Measurements from ENCODE around the gene CROCC2. TPM values are rescaled to one million over a fixed set of nuclear protein-coding genes. Genes with fewer than 3 reads are reported as not detected.

Gene CROCC2
- total and polyA plus RNA-seq, 2 experiments from 2014 or later: not detected

DNA sequence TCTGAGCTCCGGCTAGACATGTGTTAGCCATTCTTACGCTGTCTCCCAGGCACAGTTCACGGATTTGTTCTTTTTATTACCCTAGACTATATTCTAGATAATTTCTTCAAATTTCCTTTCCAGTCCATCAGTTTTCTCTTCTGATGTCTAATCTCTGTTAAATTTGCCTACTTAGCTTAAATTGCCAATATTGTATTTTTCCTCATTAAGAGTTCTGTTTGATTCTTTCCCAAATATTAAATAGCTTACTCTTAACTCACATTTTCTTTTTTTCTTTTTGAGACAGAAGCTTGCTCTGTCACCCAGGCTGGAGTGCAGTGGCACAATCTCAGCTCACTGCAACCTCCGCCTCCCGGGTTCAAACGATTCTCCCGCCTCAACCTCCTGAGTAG, 21.2 kb downstream of the CROCC2 start:
- Histone ChIP-seq H3K4me1 (ENCODE audit: low read depth) (no peaks in the 10 kb centered on the region), H3K9me3 (ENCODE audit: low read depth) (no peaks in the 10 kb centered on the region), H3K27me3 (no peaks in the 10 kb centered on the region), H3K4me3 (no peak overlapping the region), H3K36me3 (no peaks in the 10 kb centered on the region), H3K27ac (no peak overlapping the region)
- DNase-seq (ENCODE audit: low read depth in 1 of 2, low spot score in 1 of 2): no peak
- no peak for TF ChIP-seq CTCF (IDR thresholded peaks at IDR 0.05; ENCODE audit: low read depth, low read length)

GRCh38 chr2:240928476-240929363, 22.6 kb downstream of the CROCC2 start:
- Histone ChIP-seq H3K4me1 (ENCODE audit: low read depth) (no peaks in the 10 kb centered on the region), H3K36me3 (no peaks in the 10 kb centered on the region), H3K27ac (no peak overlapping the region), H3K27me3 (no peaks in the 10 kb centered on the region), H3K4me3 (no peak overlapping the region), H3K9me3 (ENCODE audit: low read depth) (no peaks in the 10 kb centered on the region)
- no peak for DNase-seq (ENCODE audit: low read depth in 1 of 2, low spot score in 1 of 2)
- no peak for TF ChIP-seq CTCF (IDR thresholded peaks at IDR 0.05; ENCODE audit: low read depth, low read length)

DNA sequence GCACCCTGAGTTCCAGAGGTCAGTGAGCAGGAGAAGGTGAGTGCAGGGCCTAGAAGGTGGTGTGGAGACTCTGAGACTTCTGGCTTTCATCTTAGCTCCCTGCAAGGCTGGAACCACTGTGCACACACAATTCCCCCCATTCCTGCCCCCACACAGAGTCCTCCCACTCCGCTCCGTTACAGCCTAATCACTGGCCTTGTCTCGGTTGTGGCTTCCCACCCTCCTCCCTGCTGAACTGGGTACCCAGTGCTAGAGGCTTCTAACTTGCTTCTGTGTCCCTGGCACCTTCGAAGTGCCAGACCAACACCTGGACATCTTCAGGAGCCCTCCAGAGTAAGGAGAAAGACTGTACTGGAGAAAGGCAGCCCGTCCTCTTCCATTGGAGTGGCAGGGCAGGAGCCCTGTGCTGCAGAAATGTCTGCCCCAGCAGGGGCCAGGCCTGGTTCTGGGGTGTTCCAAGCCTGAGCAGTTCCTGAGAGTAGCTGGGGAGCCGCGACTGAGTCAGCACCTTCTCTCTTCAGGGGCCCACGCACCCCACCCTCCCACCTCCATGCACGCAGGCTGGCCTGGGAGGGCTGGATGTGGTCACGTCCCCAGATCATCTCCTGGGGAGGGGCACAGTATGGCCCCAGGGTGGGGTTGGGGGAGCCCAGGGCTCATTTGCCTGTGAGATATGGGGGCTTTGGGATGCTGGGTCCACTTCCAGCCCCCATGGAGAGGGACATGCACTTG, 23.4 kb downstream of the CROCC2 start:
- TF ChIP-seq CTCF (IDR thresholded peaks at IDR 0.05; ENCODE audit: low read depth, low read length): no peak
- no peaks in the 10 kb centered on the region for H3K36me3 ChIP-seq
- no peaks in the 10 kb centered on the region for H3K4me1 ChIP-seq (ENCODE audit: low read depth)
- no peaks in the 10 kb centered on the region for H3K27me3 ChIP-seq
- no peak overlapping the region for H3K4me3 ChIP-seq
- no peaks in the 10 kb centered on the region for H3K9me3 ChIP-seq (ENCODE audit: low read depth)
- no peak overlapping the region for H3K27ac ChIP-seq
- DNase-seq (ENCODE audit: low read depth in 1 of 2, low spot score in 1 of 2): no peak

- no peak for TF ChIP-seq CTCF (IDR thresholded peaks at IDR 0.05; ENCODE audit: low read depth, low read length)
- no peak overlapping the region for H3K4me3 ChIP-seq
- H3K27me3 ChIP-seq: no peaks in the 10 kb centered on the region
- H3K4me1 ChIP-seq (ENCODE audit: low read depth): no peaks in the 10 kb centered on the region
- DNase-seq (ENCODE audit: low read depth in 1 of 2, low spot score in 1 of 2): no peak
- no peak overlapping the region for H3K27ac ChIP-seq
- no peaks in the 10 kb centered on the region for H3K36me3 ChIP-seq
- no peaks in the 10 kb centered on the region for H3K9me3 ChIP-seq (ENCODE audit: low read depth)
Observed at GRCh38 chr2:240930096-240930630, 24.0 kb downstream of the CROCC2 start.

DNA sequence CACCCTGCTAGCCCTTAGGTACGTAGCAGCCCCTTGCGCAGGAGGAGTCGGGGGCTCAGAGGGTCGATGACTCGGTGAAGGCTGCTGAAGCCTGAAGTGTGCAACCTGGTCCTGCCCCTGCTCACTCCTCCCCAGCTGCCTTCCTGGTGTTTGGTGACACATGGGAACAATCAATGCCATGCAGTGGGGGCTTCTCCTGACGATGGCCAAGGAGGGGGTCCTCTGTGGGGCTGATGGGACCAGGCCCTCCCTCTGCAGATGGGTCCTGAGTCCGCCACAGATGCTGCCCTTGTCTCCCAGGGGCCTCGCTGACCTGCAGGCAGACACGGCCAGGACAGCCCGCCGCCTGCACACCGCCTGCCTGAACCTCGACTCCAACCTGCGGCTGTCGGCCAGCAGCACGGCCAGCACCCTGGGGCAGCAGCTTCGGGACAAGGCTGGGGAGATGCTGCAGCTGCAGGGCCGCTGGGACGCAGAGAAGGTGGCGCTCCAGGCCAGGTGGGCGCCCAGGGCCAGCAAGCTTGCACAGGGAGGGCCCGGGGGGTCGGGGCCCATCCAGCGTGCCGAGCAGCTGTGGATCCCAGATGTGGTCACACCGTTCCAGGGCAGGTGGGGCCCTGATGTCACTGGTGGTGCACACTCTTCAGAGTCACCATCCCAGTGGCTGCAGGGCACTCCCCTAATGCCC, 24.6 kb downstream of the CROCC2 start:
- DNase-seq (ENCODE audit: low read depth in 1 of 2, low spot score in 1 of 2): no peak

More for the DNA sequence above, 24.6 kb downstream of the CROCC2 start:
- Histone ChIP-seq H3K4me3 (no peak overlapping the region), H3K9me3 (ENCODE audit: low read depth) (no peaks in the 10 kb centered on the region), H3K36me3 (no peaks in the 10 kb centered on the region), H3K27ac (no peak overlapping the region), H3K4me1 (ENCODE audit: low read depth) (no peaks in the 10 kb centered on the region), H3K27me3 (no peaks in the 10 kb centered on the region)
- no peak for TF ChIP-seq CTCF (IDR thresholded peaks at IDR 0.05; ENCODE audit: low read depth, low read length)
